ENCODE data around the gene TIGD4. TPM values are rescaled to one million over a fixed set of nuclear protein-coding genes. Genes with fewer than 3 reads are reported as not detected.
A peak's percentile ranks its signal among the peaks of the same experiment; 100 is the strongest.

TIGD4 gene
- total and polyA plus RNA-seq, 2 experiments from 2014 or later, result 0.11 TPM; not detected in 1

DNA sequence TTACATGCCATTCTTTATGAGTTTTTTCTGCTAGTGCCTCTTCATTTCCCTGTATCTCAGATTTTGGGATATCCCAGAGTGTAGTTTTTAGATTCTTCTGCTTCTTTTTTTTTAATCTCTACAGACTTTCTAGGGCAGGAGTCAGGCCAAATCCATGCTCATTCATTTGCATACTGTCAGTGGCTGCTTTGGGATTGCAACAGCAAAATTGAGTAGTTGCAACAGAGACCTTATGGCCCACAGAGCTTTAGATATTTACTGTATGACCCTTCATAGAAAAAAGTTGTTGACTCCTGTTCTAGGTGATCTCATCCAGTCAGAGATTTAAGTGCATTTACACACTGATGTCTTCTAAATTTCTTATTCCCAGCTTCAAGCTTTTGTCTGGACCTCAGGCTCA is 35.5 kb upstream of the TIGD4 start:
- H2AFZ ChIP-seq, result no peak overlapping the region
- no peak overlapping the region for H3K9ac ChIP-seq
- no peak overlapping the region for H3K4me3 ChIP-seq
- 0 out of 2 replicates have a peak, but pooled peaks cover 4% of the 10 kb centered on the region for H4K20me1 ChIP-seq (ENCODE audit: insufficient read depth)
- in situ Hi-C loops (cut with MboI), result no loop called here
- H3K9me2 ChIP-seq (ENCODE audit: insufficient read depth), result no peaks in the 10 kb centered on the region
- 0 out of 2 replicates have a peak, but pooled peaks cover 7% of the 10 kb centered on the region for H3K4me1 ChIP-seq (ENCODE audit: insufficient read depth)
- H3K9me3 ChIP-seq (ENCODE audit: low read depth), result no peaks in the 10 kb centered on the region
- H3K4me2 ChIP-seq (ENCODE audit: unreplicated experiment), result no peak overlapping the region
- DNase-seq, result peak; percentile 19
- H3K36me3 ChIP-seq (ENCODE audit: low read depth), result peaks cover 4% of the 10 kb centered on the region; the same call in 1 of the 2 replicates
- H3K27ac ChIP-seq, result no peak overlapping the region
- no peaks in the 10 kb centered on the region for H3K27me3 ChIP-seq (replicated peaks; ENCODE audit: insufficient read depth)
- peaks cover 79% of the 10 kb centered on the region for H3K79me2 ChIP-seq (ENCODE audit: insufficient read depth)
- no peak for TF ChIP-seq EZH2phosphoT487 (IDR thresholded peaks at IDR 0.05; ENCODE audit: insufficient read depth, low read depth)
- no peak for TF ChIP-seq EZH2 (IDR thresholded peaks at IDR 0.05; ENCODE audit: insufficient read depth, poor library complexity, severe bottlenecking)
- H3F3A ChIP-seq (ENCODE audit: insufficient read depth), result no peaks in the 10 kb centered on the region

DNA sequence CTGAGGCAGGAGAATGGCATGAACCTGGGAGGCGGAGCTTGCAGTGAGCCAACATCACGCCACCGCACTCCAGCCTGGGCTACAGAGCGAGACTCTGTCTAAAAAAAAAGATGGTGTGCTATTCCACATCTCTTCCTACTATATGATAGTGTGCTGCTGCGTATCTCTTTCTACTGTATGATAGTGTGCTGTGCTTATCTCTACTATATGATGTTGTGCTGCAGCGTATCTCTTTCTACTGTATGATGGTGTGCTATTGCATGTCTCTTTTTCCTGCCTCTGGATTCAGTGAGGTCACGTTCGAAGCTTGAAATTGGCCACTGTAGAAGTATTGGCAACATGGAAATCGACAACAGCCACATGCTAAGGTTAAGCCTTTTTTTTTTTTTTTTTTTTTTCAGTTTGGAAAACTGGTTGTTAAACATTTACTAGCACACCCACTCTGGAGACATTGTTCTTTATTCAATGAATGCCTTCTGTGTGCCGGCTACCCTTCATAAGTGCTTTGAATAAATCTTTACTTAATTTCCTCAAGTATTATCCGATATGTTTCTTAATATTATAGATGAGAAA is 31.3 kb upstream of the TIGD4 start:
- H4K20me1 ChIP-seq (ENCODE audit: insufficient read depth), result peaks cover 3% of the 10 kb centered on the region; the same call in 1 of the 2 replicates
- H3K9me3 ChIP-seq (ENCODE audit: low read depth), result no peaks in the 10 kb centered on the region
- H3K27ac ChIP-seq, result no peak overlapping the region
- TF ChIP-seq EZH2 (IDR thresholded peaks at IDR 0.05; ENCODE audit: insufficient read depth, poor library complexity, severe bottlenecking) (no peak), EZH2phosphoT487 (IDR thresholded peaks at IDR 0.05; ENCODE audit: insufficient read depth, low read depth) (no peak)
- H3K4me1 ChIP-seq (ENCODE audit: insufficient read depth), result peaks cover 10% of the 10 kb centered on the region; the same call in 1 of the 2 replicates
- peaks cover 11% of the 10 kb centered on the region for H3F3A ChIP-seq (ENCODE audit: insufficient read depth)
- H3K9ac ChIP-seq, result no peak overlapping the region
- no peaks in the 10 kb centered on the region for H3K36me3 ChIP-seq (ENCODE audit: low read depth)
- H3K9me2 ChIP-seq (ENCODE audit: insufficient read depth), result peaks cover 3% of the 10 kb centered on the region; the same call in 1 of the 2 replicates
- H3K27me3 ChIP-seq (replicated peaks; ENCODE audit: insufficient read depth), result no peaks in the 10 kb centered on the region
- in situ Hi-C loops (cut with MboI), result no loop called here
- WGBS, 2 experiments (ENCODE audit: low coverage in 1 of 2, low lambda C conversion rate in 2 of 2, missing lambda C conversion rate in 2 of 2), result 89 to 91% methylated on average over 11 of the region's 11 CpGs
- peaks cover 97% of the 10 kb centered on the region for H3K79me2 ChIP-seq (ENCODE audit: insufficient read depth)
- H3K4me3 ChIP-seq, result no peak overlapping the region
- H2AFZ ChIP-seq, result no peak overlapping the region
- no peak for DNase-seq
- no peak overlapping the region for H3K4me2 ChIP-seq (ENCODE audit: unreplicated experiment)

DNA sequence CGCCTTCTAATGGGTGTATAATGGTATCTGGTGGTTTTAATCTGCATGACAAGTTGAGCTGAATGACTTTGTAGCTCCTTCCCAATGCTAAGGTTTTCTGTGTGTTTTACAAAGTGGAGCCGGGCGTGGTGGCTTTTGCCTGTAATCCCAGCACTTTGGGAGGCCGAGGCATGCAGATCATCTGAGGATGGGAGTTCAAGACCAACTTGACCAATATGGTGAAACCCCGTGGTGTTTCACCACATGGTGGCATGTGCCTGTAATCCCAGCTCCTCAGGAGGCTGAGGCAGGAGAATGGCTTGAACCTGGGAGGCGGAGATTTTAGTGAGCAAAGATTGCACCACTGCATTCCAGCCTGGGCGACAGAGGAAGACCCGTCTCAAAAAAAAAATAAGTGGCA is 29.1 kb upstream of the TIGD4 start:
- WGBS, 2 experiments (ENCODE audit: low coverage in 1 of 2, low lambda C conversion rate in 2 of 2, missing lambda C conversion rate in 2 of 2), result 97% methylated on average over 8 of the region's 8 CpGs
- Histone ChIP-seq H3K4me3 (no peak overlapping the region), H3K9ac (no peak overlapping the region), H3K9me3 (ENCODE audit: low read depth) (no peaks in the 10 kb centered on the region), H4K20me1 (ENCODE audit: insufficient read depth) (peaks cover 3% of the 10 kb centered on the region; the same call in 1 of the 2 replicates), H3K4me2 (ENCODE audit: unreplicated experiment) (no peak overlapping the region), H3K27ac (no peak overlapping the region), H3K79me2 (ENCODE audit: insufficient read depth) (peaks cover 93% of the 10 kb centered on the region), H3K9me2 (ENCODE audit: insufficient read depth) (peaks cover 3% of the 10 kb centered on the region; the same call in 1 of the 2 replicates), H2AFZ (no peak overlapping the region), H3F3A (ENCODE audit: insufficient read depth) (peaks cover 13% of the 10 kb centered on the region), H3K36me3 (ENCODE audit: low read depth) (no peaks in the 10 kb centered on the region), H3K4me1 (ENCODE audit: insufficient read depth) (peaks cover 10% of the 10 kb centered on the region; the same call in 1 of the 2 replicates), H3K27me3 (replicated peaks; ENCODE audit: insufficient read depth) (no peaks in the 10 kb centered on the region)
- TF ChIP-seq EZH2phosphoT487 (IDR thresholded peaks at IDR 0.05; ENCODE audit: insufficient read depth, low read depth), result no peak
- TF ChIP-seq EZH2 (IDR thresholded peaks at IDR 0.05; ENCODE audit: insufficient read depth, poor library complexity, severe bottlenecking), result no peak
- in situ Hi-C loops (cut with MboI), result no loop called here
- no peak for DNase-seq

DNA sequence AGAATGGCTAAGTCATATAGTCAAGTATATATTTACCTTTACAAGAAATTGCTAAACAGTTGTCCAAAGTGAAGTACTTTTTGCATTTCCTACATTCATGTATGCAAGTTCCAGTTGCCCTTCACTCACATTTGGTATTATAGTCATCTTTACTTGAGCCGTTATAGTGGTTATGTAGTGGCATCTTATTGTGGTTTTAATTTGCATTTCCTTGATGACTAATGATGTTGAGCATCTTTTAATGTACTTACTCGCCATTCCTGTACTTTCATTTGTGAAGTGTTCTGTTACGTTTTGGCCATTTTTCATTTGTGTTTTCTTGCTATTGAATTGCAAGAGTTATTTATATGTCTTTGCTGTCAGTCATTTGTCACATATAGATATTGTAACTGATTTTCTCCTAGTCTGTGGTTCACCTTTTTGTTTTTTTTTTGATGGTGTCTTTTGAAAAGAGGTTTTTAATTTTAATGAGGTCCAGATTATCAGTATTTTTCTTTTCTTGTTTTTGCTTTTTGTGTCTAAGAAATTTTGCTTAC is 27.8 kb upstream of the TIGD4 start:
- H3K9me2 ChIP-seq (ENCODE audit: insufficient read depth), result peaks cover 3% of the 10 kb centered on the region; the same call in 1 of the 2 replicates
- H3K27ac ChIP-seq, result 0 out of 2 replicates have a peak overlapping the region, but pooled peaks have one; percentile 4
- peaks cover 3% of the 10 kb centered on the region; the same call in 1 of the 2 replicates for H4K20me1 ChIP-seq (ENCODE audit: insufficient read depth)
- in situ Hi-C loops (cut with MboI), result no loop called here
- H3K9ac ChIP-seq, result no peak overlapping the region
- peaks cover 93% of the 10 kb centered on the region for H3K79me2 ChIP-seq (ENCODE audit: insufficient read depth)
- H2AFZ ChIP-seq, result no peak overlapping the region
- H3K4me1 ChIP-seq (ENCODE audit: insufficient read depth), result peaks cover 10% of the 10 kb centered on the region; the same call in 1 of the 2 replicates
- peak overlapping the region; percentile 41; the same call in 1 of the 2 replicates for H3K4me3 ChIP-seq
- H3K27me3 ChIP-seq (replicated peaks; ENCODE audit: insufficient read depth), result no peaks in the 10 kb centered on the region
- H3K9me3 ChIP-seq (ENCODE audit: low read depth), result no peaks in the 10 kb centered on the region
- WGBS, 2 experiments (ENCODE audit: low coverage in 1 of 2, low lambda C conversion rate in 2 of 2, missing lambda C conversion rate in 2 of 2), result 20 to 30% methylated on average over 3 of the region's 3 CpGs
- peaks cover 13% of the 10 kb centered on the region for H3F3A ChIP-seq (ENCODE audit: insufficient read depth)
- peak overlapping the region; percentile 36 for H3K4me2 ChIP-seq (ENCODE audit: unreplicated experiment)
- DNase-seq, result peak; percentile 37
- TF ChIP-seq EZH2phosphoT487 (IDR thresholded peaks at IDR 0.05; ENCODE audit: insufficient read depth, low read depth) (no peak), EZH2 (IDR thresholded peaks at IDR 0.05; ENCODE audit: insufficient read depth, poor library complexity, severe bottlenecking) (no peak)
- H3K36me3 ChIP-seq (ENCODE audit: low read depth), result no peaks in the 10 kb centered on the region

Measured in GM23248 (cell line).